ENCODE results near the gene VEZF1.

VEZF1 gene

DNA sequence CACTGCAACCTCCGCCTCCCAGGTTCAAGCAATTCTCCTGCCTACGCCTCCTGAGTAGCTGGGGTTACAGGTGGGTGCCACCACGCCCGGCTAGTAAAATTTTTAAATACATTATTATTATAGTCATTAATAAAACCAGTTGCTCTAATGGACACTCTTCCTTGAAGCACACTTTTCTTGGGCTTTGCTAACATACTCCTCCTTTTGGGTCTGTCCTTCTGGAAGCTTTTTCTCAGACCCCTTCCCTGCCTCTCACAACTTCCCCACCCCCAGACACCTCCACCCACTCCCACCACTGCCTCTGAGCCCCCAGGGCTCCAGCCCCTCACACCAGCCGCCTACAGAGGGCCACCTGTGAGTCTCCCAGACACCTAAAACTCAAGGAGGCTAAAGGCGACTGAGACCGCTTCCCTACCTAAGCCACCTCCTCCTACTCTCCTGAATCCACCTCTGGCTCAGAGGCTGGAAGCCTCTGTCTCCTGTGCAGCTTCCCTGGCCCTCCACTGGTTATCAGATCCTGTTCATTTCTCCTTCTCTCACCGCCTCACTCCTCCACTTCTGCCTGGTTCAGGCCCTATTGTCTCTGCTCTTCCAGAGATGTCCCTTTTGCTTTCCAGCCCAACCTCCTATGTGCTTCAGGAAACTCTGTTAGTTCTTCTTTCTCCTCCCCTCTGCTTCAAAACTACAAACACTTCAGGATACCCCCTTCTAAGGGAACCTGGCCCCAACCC is 30.8 kb downstream of the VEZF1 start:
- H3K4me1 ChIP-seq = peaks cover 2% of the 10 kb centered on the region; the same call in 1 of the 2 replicates

DNA sequence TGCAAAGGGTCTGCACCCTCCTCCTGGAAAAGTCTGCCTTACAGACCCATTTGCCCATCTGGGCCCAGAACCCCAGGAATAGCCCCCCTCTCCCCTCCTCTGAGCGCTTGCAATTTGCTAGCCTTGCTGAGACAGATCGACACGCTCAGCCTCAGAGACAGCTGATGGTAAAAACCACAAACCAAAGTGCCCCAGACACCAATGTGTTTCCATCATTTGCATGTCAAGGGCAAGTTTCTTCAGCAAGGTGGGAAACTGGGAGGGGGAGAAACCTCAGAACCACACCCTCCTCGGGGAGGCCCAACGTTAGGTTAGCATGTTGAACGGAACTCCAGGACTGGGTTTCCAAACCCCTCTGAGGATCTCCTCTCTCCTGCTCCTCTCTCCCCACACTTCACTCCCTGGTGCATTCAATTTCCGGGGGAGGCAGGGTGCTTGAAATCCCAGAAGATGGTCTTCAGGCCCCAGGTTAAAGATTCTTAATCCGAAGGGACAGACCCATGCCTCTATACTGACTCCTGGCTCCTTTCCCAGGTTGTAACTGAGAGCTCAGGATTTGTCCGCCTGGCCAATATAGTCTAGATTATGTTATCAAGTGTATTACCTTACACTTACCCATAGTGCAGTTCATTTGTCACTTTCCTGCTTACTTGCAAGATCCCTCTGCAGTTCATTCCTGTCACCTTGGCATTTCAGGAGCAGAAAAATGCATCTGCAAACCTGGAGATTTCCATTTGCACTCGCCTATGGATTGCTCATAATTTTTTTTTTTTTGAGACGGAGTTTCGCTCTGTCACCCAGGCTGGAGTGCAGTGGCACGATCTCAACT is 31.5 kb downstream of the VEZF1 start:
- H3K27me3 ChIP-seq = peaks cover 4% of the 10 kb centered on the region
- TF ChIP-seq, protein P1, sequence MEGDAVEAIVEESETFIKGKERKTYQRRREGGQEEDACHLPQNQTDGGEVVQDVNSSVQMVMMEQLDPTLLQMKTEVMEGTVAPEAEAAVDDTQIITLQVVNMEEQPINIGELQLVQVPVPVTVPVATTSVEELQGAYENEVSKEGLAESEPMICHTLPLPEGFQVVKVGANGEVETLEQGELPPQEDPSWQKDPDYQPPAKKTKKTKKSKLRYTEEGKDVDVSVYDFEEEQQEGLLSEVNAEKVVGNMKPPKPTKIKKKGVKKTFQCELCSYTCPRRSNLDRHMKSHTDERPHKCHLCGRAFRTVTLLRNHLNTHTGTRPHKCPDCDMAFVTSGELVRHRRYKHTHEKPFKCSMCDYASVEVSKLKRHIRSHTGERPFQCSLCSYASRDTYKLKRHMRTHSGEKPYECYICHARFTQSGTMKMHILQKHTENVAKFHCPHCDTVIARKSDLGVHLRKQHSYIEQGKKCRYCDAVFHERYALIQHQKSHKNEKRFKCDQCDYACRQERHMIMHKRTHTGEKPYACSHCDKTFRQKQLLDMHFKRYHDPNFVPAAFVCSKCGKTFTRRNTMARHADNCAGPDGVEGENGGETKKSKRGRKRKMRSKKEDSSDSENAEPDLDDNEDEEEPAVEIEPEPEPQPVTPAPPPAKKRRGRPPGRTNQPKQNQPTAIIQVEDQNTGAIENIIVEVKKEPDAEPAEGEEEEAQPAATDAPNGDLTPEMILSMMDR (IDR thresholded peaks at IDR 0.05; ENCODE audit: low read depth, low read length) = no peak
- H3K4me1 ChIP-seq = peaks cover 2% of the 10 kb centered on the region; the same call in 1 of the 2 replicates
- H3K36me3 ChIP-seq = no peaks in the 10 kb centered on the region
- H3K9me3 ChIP-seq = no peaks in the 10 kb centered on the region
- no peak overlapping the region for H3K4me3 ChIP-seq (ENCODE audit: low read depth, low read length)
- no peak for DNase-seq

More for the DNA sequence above, 30.8 kb downstream of the VEZF1 start:
- Histone ChIP-seq H3K4me3 (ENCODE audit: low read depth, low read length) (no peak overlapping the region), H3K9me3 (no peaks in the 10 kb centered on the region), H3K27me3 (peaks cover 4% of the 10 kb centered on the region), H3K36me3 (no peaks in the 10 kb centered on the region)
- TF ChIP-seq, protein P1 (IDR thresholded peaks at IDR 0.05; ENCODE audit: low read depth, low read length) = no peak
- no peak for DNase-seq

DNA sequence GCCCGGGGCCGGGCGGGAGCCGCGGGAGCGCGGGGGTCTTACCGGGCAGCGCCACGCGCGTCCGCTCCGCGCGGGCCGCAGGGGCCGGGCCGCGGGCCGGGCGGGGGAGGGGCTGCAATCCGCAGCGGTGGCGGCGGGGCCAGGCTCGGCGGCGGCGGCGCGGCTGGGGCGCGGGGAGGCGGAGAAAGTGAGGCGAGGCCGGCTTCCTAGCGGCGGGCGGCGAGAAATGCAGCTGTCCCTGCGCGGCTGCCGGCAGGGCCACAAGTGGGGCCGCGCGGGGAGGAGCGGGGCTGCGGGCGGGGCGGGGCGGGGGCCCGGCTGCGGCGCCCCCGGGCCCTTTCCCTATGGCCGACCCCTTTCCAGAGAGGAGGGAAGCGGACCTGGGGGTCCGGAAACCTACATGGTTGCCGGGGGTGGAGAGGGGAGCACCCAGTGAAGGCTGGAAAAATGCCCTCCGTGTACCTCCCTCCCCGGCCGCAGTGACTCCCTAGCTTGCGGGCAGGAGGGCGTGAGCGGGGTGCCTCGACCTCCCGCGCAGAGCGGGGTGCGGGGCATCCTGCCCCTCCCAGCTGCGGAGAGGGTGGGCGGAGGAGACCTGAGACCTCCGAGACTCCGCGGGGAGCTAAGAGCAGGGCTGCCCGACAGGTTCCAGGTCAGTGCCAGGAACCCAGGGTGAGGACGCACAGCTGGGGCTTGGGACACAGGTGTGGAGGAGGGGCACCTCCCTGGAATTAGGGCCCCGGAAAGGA is 32.7 kb downstream of the VEZF1 start, which contains the start of gene CUEDC1:
Gene CUEDC1 (minus strand): TSS at position 230 of the 749 bp plus-strand sequence. CDS start 69,848 bp downstream, outside the sequence.
- no peaks in the 10 kb centered on the region for H3K36me3 ChIP-seq
- TF ChIP-seq, protein P1 (IDR thresholded peaks at IDR 0.05; ENCODE audit: low read depth, low read length) = no peak
- peak within 1 kb of the TSS; percentile 65 for H3K4me3 ChIP-seq (ENCODE audit: low read depth, low read length)
- peaks cover 4% of the 10 kb centered on the region for H3K27me3 ChIP-seq
- peak; percentile 89 for DNase-seq
- H3K4me1 ChIP-seq = peaks cover 2% of the 10 kb centered on the region; the same call in 1 of the 2 replicates
- H3K9me3 ChIP-seq = no peaks in the 10 kb centered on the region

GRCh38 chr17:57954397-57955182 is 33.5 kb downstream of the VEZF1 start:
- Histone ChIP-seq H3K4me1 (peaks cover 2% of the 10 kb centered on the region; the same call in 1 of the 2 replicates), H3K4me3 (ENCODE audit: low read depth, low read length) (peak overlapping the region; percentile 65), H3K9me3 (no peaks in the 10 kb centered on the region), H3K27me3 (peaks cover 4% of the 10 kb centered on the region), H3K36me3 (no peaks in the 10 kb centered on the region)
- peak; percentile 79 for DNase-seq
- TF ChIP-seq, protein P1 (IDR thresholded peaks at IDR 0.05; ENCODE audit: low read depth, low read length) = no peak

DNA sequence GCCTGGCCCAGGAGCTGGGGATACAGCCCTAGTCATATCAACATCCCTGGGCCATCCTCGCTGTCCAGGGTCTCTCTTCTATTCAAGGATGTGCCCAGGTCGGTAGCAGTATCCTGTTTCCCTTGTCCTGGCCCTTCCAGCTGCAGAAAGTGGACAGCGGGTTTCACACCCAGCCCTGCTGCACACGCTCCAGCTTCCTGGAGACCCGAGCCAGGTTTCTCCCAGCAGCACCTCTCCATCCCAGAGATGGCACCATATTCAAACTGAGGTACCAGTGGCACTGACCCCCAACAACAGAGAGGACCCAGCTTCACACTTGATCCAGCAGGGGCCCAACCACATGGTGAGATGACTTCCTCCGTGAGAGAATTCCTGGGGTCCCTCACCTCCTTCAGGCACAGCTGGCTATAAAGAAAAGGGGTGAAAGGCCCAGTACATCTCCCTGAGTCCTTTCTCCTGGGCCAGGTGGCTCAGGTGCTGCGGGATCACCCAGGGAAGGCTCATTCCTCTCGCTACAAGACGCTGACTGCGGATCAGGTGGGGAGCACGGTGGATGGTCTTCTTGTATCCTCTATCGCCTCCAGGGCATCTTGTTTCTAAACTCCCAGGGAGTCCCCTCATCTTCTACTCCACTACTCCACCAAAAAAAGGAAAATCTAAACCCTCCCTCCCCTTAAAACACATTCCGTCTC is 34.2 kb downstream of the VEZF1 start:
- Histone ChIP-seq H3K4me1 (peaks cover 2% of the 10 kb centered on the region; the same call in 1 of the 2 replicates), H3K36me3 (no peaks in the 10 kb centered on the region), H3K27me3 (peaks cover 4% of the 10 kb centered on the region), H3K4me3 (ENCODE audit: low read depth, low read length) (peak overlapping the region; percentile 65), H3K9me3 (no peaks in the 10 kb centered on the region)
- no peak for DNase-seq
- TF ChIP-seq, protein P1 (IDR thresholded peaks at IDR 0.05; ENCODE audit: low read depth, low read length) = no peak
